Keratinocyte (primary cell): ENCODE data around the gene IHH. TPM values are rescaled to one million over a fixed set of nuclear protein-coding genes. Genes with fewer than 3 reads are reported as not detected.

Experiments used
- DNase-seq: peaks from one replicate; pipeline ENCODE4 v3.0.0-alpha.2; 2011; ENCODE audit warnings: low read depth, missing footprints, low spot score
- FAIRE-seq: peaks from 2 replicates; lab custom pipeline; 2011; peaks lifted over from hg19 to GRCh38; lab: Jason Lieb, UNC
- H2AFZ ChIP-seq: 2 replicates; pipeline ENCODE4 v1.6.0; 2012; ENCODE audit warnings: low read length, control low read depth, inconsistent platforms; ENCODE audit not compliant: control insufficient read depth
- H3K27ac ChIP-seq: 2 replicates; pipeline ENCODE4 v1.5.1; 2011; ENCODE audit warnings: low read length; ENCODE audit not compliant: control insufficient read depth, insufficient read depth
- H3K27me3 ChIP-seq: 3 replicates; pipeline ENCODE4 v1.6.0; 2011; ENCODE audit warnings: low read length; ENCODE audit not compliant: control insufficient read depth, insufficient read depth; ENCODE audit errors: extremely low read depth
- H3K36me3 ChIP-seq, 2 experiments: 2 replicates in 1 of 2; 3 replicates in 1 of 2; pipeline ENCODE4 v1.5.1; 2011; ENCODE audit warnings: low read length in 2 of 2, mild to moderate bottlenecking in 1 of 2; ENCODE audit not compliant: control insufficient read depth in 2 of 2, insufficient read depth in 2 of 2; ENCODE audit errors: extremely low read depth in 1 of 2
- H3K4me1 ChIP-seq: 3 replicates; pipeline ENCODE4 v1.5.1; 2011; ENCODE audit warnings: low read length; ENCODE audit not compliant: control insufficient read depth, insufficient read depth; ENCODE audit errors: extremely low read depth
- H3K4me2 ChIP-seq: 3 replicates; pipeline ENCODE4 v1.6.0; 2011; ENCODE audit warnings: low read depth, low read length; ENCODE audit not compliant: control insufficient read depth, insufficient read depth; ENCODE audit errors: extremely low read depth
- H3K4me3 ChIP-seq, 3 experiments: fragments of 200-600 bp in 1 of 3; sonication (generic) in 1 of 3; 2 replicates in 2 of 3; 3 replicates in 1 of 3; pipeline ENCODE4 v1.5.1; 2011 to 2016; ENCODE audit warnings: low read length in 3 of 3, mild to moderate bottlenecking in 3 of 3, control low read depth in 2 of 3, inconsistent platforms in 1 of 3, low read depth in 1 of 3, mixed read lengths in 1 of 3, mixed run types in 1 of 3, moderate library complexity in 1 of 3; ENCODE audit not compliant: control insufficient read depth in 2 of 3, insufficient read depth in 2 of 3; ENCODE audit errors: extremely low read depth in 1 of 3
- H3K79me2 ChIP-seq: 2 replicates; pipeline ENCODE4 v1.6.0; 2012; ENCODE audit warnings: low read length; ENCODE audit not compliant: control insufficient read depth, insufficient read depth
- H3K9ac ChIP-seq: 3 replicates; pipeline ENCODE4 v1.6.0; 2011; ENCODE audit warnings: low read length; ENCODE audit not compliant: control insufficient read depth, insufficient read depth; ENCODE audit errors: extremely low read depth
- H3K9me1 ChIP-seq: 3 replicates; pipeline ENCODE4 v1.6.0; 2011; ENCODE audit warnings: low read length; ENCODE audit not compliant: control insufficient read depth, insufficient read depth; ENCODE audit errors: extremely low read depth
- H3K9me3 ChIP-seq: 2 replicates; pipeline ENCODE4 v1.5.1; 2012; ENCODE audit warnings: low read depth, low read length; ENCODE audit not compliant: control insufficient read depth
- H4K20me1 ChIP-seq: 3 replicates; pipeline ENCODE4 v1.6.0; 2011; ENCODE audit warnings: low read length; ENCODE audit not compliant: control insufficient read depth, insufficient read depth; ENCODE audit errors: extremely low read depth
- EZH2 ChIP-seq: IDR thresholded peaks from one replicate; pipeline ENCODE4 v1.6.1; 2012; ENCODE audit warnings: inconsistent platforms, mild to moderate bottlenecking, low read length, moderate library complexity
- dilution Hi-C: fragments of 300-500 bp; cut with MboI; formaldehyde crosslinking; loops from one replicate; pipeline ENCODE4 v1.7.0; 2020; ENCODE audit warnings: low sequenced_read_pairs; ENCODE audit not compliant: extremely low pct_ligation_motif_present
- polyA plus RNA-seq, 5 experiments: library from polyadenylated mRNA; depleted of rRNA in 3 of 5; stranded (reverse) in 3 of 5; stranded (forward) in 1 of 5; unstranded in 1 of 5; fragments of >200 nt; gene quantifications; 1 replicate in 1 of 5; 2 replicates in 3 of 5; 3 replicates in 1 of 5; pipeline versions ENCODE4 v1.2.1 to v1.2.3, GENCODE V29; 2011 to 2012; ENCODE audit warnings: missing spikeins in 2 of 5, low read depth in 1 of 5, low replicate concordance in 1 of 5
- TF ChIP-seq, protein P1 (sequence below), 3 experiments: IDR thresholded peaks in 1 of 3; conservative IDR thresholded peaks in 1 of 3; optimal IDR thresholded peaks in 1 of 3; 2 replicates in 2 of 3; 3 replicates in 1 of 3; pipeline versions ENCODE3 to v1.5.1; 2011; ENCODE audit warnings: low read length in 3 of 3, mild to moderate bottlenecking in 3 of 3, moderate library complexity in 2 of 3, control low read depth in 1 of 3, inconsistent platforms in 1 of 3; ENCODE audit not compliant: insufficient read depth in 2 of 3; ENCODE audit errors: extremely low read depth in 1 of 3

IHH gene
- polyA plus RNA-seq, 1 donor (not counting 4 experiments of a cell fraction or from before 2014, with no cell fraction given), result not detected

DNA sequence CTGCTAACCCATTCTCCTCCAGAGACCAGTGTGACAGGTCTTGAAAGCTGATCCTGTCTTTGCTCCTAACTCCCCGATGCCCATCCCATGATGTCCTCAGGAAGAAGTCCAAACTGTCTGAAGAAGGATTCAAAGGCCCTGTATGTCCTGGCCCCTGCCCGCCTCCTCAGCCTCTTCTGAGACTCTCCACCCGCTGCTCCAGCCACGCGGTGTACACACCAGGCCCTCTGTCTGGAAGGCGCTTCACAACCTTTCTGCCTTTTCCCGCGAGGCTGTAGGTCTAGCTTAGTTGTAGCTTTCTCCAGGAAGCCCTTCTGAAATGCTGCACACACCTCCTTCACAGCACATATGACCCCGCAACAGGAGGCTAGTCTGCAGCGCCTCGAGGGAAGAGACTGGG lies 44.0 kb downstream of the IHH start:
- peaks cover 13% of the 10 kb centered on the region for H3K27me3 ChIP-seq
- no peaks in the 10 kb centered on the region for H3K4me1 ChIP-seq
- no peaks in the 10 kb centered on the region for H3K79me2 ChIP-seq
- H3K4me3 ChIP-seq, result no peak overlapping the region
- no peaks in the 10 kb centered on the region for H3K9me1 ChIP-seq
- FAIRE-seq, result no peak
- H3K27ac ChIP-seq, result no peak overlapping the region
- H2AFZ ChIP-seq, result no peak overlapping the region
- no peak overlapping the region for H3K4me2 ChIP-seq
- no peaks in the 10 kb centered on the region for H4K20me1 ChIP-seq
- H3K9me3 ChIP-seq, result no peaks in the 10 kb centered on the region
- dilution Hi-C loops, result no loop called here
- no peaks in the 10 kb centered on the region for H3K36me3 ChIP-seq
- TF ChIP-seq, protein P1, sequence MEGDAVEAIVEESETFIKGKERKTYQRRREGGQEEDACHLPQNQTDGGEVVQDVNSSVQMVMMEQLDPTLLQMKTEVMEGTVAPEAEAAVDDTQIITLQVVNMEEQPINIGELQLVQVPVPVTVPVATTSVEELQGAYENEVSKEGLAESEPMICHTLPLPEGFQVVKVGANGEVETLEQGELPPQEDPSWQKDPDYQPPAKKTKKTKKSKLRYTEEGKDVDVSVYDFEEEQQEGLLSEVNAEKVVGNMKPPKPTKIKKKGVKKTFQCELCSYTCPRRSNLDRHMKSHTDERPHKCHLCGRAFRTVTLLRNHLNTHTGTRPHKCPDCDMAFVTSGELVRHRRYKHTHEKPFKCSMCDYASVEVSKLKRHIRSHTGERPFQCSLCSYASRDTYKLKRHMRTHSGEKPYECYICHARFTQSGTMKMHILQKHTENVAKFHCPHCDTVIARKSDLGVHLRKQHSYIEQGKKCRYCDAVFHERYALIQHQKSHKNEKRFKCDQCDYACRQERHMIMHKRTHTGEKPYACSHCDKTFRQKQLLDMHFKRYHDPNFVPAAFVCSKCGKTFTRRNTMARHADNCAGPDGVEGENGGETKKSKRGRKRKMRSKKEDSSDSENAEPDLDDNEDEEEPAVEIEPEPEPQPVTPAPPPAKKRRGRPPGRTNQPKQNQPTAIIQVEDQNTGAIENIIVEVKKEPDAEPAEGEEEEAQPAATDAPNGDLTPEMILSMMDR (optimal IDR thresholded peaks at IDR 0.05 in 1 of 3, IDR thresholded peaks at IDR 0.05 in 1 of 3, conservative IDR thresholded peaks at IDR 0.05 in 1 of 3; ENCODE audit: extremely low read depth in 1 of 3, insufficient read depth in 2 of 3, low read length in 3 of 3), result no peak
- TF ChIP-seq EZH2, result no peak
- H3K9ac ChIP-seq, result no peak overlapping the region
- DNase-seq, result no peak

DNA sequence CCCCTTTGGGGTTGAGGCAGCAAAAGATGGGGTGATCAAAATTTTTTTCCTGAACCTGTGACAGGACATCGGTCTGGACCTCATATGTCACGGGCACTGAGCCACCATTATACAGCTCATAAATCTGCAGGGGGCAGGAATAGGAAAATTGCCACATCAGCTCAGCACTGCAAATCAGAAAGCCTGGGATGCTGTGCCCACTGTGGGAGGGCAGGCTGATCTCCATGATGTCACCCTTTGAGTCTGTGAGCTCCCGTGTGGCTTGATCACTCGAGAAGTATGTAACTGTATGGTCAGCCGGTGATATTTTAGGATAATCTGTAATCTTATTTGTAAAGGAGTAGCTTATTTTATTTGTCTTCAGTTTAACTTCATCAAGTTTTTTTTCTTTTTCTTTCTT lies 49.8 kb downstream of the IHH start:
- FAIRE-seq, result no peak
- H4K20me1 ChIP-seq, result no peaks in the 10 kb centered on the region
- no peak overlapping the region for H3K9ac ChIP-seq
- H3K4me3 ChIP-seq, result no peak overlapping the region
- H3K27me3 ChIP-seq, result no peaks in the 10 kb centered on the region
- dilution Hi-C loops, result no loop called here
- H3K36me3 ChIP-seq, result no peaks in the 10 kb centered on the region
- TF ChIP-seq, protein P1 (optimal IDR thresholded peaks at IDR 0.05 in 1 of 3, IDR thresholded peaks at IDR 0.05 in 1 of 3, conservative IDR thresholded peaks at IDR 0.05 in 1 of 3; ENCODE audit: extremely low read depth in 1 of 3, insufficient read depth in 2 of 3, low read length in 3 of 3), result no peak
- TF ChIP-seq EZH2, result no peak
- H3K27ac ChIP-seq, result no peak overlapping the region
- H3K9me1 ChIP-seq, result no peaks in the 10 kb centered on the region
- H2AFZ ChIP-seq, result no peak overlapping the region
- H3K9me3 ChIP-seq, result no peaks in the 10 kb centered on the region
- no peaks in the 10 kb centered on the region for H3K79me2 ChIP-seq
- no peak overlapping the region for H3K4me2 ChIP-seq
- DNase-seq, result no peak
- no peaks in the 10 kb centered on the region for H3K4me1 ChIP-seq
